Muscle layer of duodenum (tissue), 2 donors: ENCODE data around the gene JAKMIP1.

Experiments used
- H3K27ac ChIP-seq: one replicate; pipeline ENCODE4 v1.7.0; 2013; ENCODE audit warnings: mild to moderate bottlenecking, low read length
- H3K27me3 ChIP-seq: one replicate; pipeline ENCODE4 v1.7.0; 2013; ENCODE audit warnings: low read depth, mild to moderate bottlenecking, control low read depth, low read length
- H3K36me3 ChIP-seq, 2 donors: one replicate each; pipeline ENCODE4 v1.7.0; 2013; ENCODE audit warnings: low read length in 2 of 2, control low read depth in 1 of 2, mild to moderate bottlenecking in 1 of 2; ENCODE audit not compliant: insufficient read depth in 2 of 2, control insufficient read depth in 1 of 2
- H3K4me1 ChIP-seq, 2 donors: one replicate each; pipeline ENCODE4 v1.7.0; 2013; ENCODE audit warnings: low read length in 2 of 2, mild to moderate bottlenecking in 2 of 2, control low read depth in 1 of 2, moderate library complexity in 1 of 2; ENCODE audit not compliant: insufficient read depth in 2 of 2, control insufficient read depth in 1 of 2
- H3K4me3 ChIP-seq, 2 donors: one replicate each; pipeline ENCODE4 v1.7.0; 2013; ENCODE audit warnings: low read length in 2 of 2, low read depth in 1 of 2, mild to moderate bottlenecking in 1 of 2
- H3K9me3 ChIP-seq, 2 donors: one replicate each; pipeline ENCODE4 v1.7.0; 2013; ENCODE audit warnings: low read length in 2 of 2, control low read depth in 1 of 2, mild to moderate bottlenecking in 1 of 2; ENCODE audit not compliant: control insufficient read depth in 1 of 2
- donor health status: healthy.

JAKMIP1 gene

DNA sequence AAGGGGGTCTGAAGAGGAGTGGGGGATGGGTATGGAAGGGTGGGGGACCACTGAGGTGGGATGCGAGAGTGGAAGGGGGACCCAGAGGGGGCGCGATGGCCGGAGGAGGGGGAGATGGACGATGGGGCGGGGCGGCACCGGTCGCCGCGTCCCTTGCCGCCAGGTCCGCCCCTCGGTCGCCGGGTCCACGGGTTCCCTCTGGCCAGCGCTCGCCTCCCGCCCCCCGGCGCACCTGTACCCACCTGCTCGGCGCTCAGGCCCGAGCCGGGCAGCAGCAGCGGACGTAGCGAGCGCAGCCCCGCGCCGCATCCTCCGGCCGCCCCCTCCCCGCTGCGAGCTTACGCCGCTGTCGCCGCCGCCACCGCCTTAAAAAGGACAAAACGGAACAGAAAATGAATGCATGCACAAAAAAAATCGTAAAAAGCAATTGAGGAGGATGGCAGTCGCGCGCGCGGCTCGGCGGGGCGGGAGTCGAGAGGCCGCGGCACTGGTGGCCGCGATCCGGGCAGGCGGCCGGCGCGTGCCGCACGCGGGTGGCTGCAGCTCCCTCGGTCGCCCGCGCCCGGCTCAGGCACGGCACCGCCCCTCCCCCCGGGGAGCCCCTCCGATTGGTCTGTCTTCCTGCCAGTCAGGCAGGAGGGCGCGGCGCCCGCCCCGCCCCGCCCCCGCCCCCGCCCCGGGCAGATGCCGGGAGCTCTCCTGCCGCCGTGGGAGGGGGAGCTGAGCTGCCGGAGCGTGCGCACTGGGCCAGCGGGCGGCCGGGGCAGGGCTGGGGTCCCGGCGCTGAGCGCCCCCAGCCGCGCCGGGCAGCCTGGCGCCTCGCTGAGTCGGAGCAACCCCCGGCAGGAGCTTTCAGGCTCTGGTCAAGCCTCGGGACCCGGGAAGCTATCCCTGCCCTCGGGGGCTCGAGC, at the start of gene JAKMIP1:
TSS of gene JAKMIP1 (minus strand) at position 539 of the 911 bp plus-strand sequence. CDS start 87,699 bp downstream, outside the sequence.
- peak within 1 kb of the TSS in 1 of 2 donors; percentile 73 for H3K4me3 ChIP-seq
- no peaks in the 10 kb centered on the region for H3K36me3 ChIP-seq
- no peak within 1 kb of the TSS for H3K27ac ChIP-seq
- H3K9me3 ChIP-seq, result no peaks in the 10 kb centered on the region
- H3K4me1 ChIP-seq, result peaks cover 0 to 18% of the 10 kb centered on the region in 2 donors
- H3K27me3 ChIP-seq, result peaks cover 23% of the 10 kb centered on the region

DNA sequence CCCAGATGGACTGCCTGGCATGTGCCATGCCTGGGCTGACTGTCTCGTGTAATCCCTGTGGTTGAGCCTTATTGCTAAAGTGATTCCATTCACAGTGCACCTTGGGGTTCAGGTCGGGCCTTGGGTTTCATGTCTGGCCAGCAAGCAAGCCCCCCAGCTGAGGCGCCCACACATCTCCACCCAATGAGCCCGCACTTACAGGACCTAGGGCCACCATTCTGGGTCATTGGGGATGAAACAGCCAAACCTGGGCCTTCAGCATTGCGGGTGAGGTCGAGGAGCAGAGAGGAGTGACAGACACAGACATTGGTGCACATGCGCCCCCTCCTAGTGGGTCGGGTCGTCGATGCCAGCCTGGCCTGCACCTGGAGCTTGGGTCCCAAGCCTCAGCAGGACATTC, 48.0 kb upstream of the JAKMIP1 start:
- Histone ChIP-seq H3K27me3 (peaks cover 14% of the 10 kb centered on the region), H3K9me3 (no peaks in the 10 kb centered on the region), H3K36me3 (no peaks in the 10 kb centered on the region), H3K4me3 (no peak overlapping the region), H3K4me1 (peaks cover 0 to 9% of the 10 kb centered on the region in 2 donors), H3K27ac (no peak overlapping the region)

DNA sequence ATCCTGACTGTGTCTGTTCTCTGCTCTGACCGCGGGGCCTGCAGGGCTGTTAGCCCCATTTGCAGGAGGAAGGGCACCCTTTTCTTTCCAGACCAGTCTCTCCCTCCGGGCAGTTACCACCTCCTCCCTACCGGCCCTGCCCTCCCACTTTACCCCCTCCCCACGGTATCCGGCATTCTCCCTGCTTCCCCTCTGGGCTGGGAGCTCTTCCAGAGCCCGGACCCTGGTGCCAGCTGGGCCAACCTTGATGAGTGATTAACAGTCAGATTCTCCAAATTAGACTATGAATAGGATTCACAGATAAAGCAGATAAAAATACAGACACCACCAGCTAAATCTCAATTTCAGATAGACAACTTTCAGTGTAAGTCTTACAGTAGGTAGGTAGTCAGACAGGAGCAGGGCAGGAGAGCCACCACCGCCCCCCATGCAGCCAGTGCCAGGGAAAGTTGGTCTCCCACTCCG, 45.9 kb upstream of the JAKMIP1 start:
- Histone ChIP-seq H3K9me3 (no peaks in the 10 kb centered on the region), H3K27ac (no peak overlapping the region), H3K4me3 (peak overlapping the region in 1 of 2 donors; percentile 69), H3K36me3 (no peaks in the 10 kb centered on the region), H3K4me1 (peaks cover 0 to 9% of the 10 kb centered on the region in 2 donors), H3K27me3 (peaks cover 14% of the 10 kb centered on the region)

DNA sequence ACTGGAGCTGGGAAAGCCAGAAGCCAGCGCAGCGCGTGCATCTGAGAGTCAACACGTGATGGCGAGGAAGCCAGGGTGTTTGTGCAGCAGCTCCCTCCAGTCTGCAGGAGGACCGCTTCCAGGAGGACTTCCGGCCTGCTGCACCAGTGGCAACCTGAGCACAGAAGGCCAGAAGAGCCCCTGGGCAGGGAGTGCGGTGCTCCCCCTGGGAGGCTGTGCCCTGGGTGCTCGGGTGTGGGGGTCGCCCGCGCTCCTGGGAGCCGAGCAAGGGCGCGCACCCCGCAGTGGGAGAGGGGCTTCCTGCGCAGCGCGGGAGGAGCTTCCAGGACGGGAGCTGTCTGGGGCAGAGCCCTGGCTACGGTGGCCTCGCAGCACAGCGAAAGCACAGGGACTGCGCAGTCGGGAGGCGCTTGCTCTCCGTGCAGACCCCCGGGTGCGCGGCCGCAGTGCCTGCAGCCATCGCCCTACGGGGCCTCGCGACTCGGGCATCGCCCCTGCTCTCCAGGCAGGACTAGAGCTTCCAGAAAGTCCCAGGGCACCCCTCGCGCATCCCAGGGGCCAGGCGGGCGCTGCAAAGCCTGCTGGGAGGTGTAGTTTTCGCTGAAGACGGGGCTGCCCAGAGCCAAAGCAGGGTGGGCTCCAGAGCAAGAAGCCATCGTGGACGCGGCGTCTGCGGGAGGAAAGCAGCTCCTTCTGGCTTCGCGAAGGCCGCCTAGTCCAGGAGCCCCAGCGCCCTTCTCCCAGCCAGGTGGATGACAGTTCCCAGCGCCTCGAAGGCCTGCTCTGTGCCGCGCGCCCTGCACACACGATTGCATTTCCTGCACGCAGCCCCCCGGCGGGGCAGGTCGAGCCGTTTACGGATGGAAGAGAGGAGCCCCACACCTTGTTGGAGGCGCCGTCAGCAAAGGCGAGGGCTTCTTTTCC, 45.2 kb upstream of the JAKMIP1 start:
- Histone ChIP-seq H3K4me3 (peak overlapping the region in 1 of 2 donors; percentile 69), H3K4me1 (peaks cover 0 to 9% of the 10 kb centered on the region in 2 donors), H3K9me3 (no peaks in the 10 kb centered on the region), H3K27ac (no peak overlapping the region), H3K27me3 (peaks cover 14% of the 10 kb centered on the region), H3K36me3 (no peaks in the 10 kb centered on the region)

DNA sequence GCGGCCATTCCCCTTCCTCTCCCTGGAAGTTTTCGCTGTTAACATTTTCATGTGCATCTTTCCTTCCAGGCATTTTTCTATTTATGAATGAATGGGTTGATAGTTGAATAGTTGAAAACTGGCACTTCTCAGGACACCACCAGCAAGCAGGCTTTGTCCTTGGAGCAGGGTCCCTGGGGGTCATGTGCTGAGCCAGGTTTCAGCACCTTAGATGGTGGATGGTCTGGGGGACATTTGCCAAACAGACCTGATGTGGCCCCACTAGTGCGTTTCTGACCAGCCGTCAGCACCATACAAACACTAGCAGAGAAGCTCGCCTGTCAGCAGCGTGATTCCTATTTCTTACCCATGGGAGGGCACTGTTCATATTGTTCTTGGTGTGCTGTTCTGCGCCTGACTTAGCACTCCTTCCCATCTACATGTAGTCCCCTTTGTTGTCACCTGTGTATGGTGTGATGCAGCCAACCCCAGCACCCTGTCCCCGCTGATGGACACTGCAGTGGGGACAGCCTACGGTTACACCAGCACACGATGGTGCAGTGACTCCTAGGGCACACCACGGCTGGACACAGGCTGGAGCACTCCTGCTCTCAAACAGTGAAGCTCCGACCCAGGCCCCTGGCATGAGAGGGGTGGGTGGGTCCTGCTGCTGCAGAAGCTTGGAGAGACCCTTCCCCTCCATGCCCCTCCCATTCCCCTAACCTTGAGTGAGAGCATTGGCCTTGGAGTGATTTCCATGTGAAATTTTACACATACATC, 42.1 kb upstream of the JAKMIP1 start:
- H3K27ac ChIP-seq, result no peak overlapping the region
- peaks cover 0 to 9% of the 10 kb centered on the region in 2 donors for H3K4me1 ChIP-seq
- no peaks in the 10 kb centered on the region for H3K9me3 ChIP-seq
- peaks cover 14% of the 10 kb centered on the region for H3K27me3 ChIP-seq
- no peak overlapping the region for H3K4me3 ChIP-seq
- H3K36me3 ChIP-seq, result no peaks in the 10 kb centered on the region

DNA sequence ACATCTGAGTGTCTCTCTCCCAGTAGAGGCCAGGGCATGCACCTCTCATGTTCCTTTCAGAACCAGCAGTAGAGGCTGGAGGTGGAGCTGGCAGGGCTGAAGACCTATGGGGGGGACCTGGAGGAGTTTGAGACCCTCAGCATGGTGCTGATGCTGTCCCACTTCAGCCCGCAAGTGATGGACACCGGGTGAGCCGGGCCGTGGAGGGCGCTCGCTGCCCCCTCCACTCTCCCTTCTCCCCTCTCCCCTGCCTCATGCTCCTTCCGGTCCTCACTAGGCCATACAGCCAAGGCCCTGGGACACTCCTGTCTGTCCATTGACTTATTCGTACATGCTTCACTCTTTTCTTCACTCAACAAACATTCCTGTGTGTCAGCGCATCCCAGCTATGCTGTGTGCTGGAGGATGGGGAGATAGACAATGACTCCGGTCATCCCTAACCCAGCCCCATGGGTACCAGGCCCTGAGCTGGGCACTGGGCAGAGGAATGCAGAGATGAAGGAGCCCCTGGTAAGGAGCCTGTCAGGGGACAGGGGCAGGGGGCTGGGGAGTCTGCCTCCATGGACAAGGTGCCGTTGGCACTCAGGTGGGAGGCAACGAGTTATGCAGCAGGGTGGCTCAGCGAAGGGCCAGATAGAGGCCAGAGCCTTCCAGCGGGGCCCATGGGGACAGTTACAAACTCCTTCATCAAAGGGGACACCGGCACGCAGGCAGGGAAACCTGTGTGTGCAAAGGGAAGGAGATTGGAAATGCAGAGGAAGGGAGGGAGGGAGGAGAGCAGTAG, 40.9 kb upstream of the JAKMIP1 start:
- peaks cover 9% of the 10 kb centered on the region for H3K27me3 ChIP-seq

DNA sequence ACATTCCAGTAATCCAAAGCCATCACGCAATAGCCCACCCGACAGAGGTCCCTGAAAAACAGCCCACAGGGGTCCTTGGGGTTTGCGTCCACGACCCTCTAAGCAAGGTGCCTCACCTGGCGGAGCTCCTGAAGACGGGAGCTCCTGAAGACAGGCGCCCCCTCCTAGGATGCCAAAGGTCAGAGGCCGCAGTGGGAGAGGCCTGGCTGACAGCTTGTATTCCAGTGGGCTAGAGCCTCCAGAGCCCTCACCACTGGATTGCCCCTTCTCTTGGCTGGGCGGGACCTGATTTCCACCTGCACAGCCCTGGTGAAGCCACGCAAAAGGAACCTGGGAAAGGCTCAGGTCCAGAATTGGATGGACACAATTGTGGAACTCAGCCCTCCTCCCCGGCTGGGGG, 39.6 kb upstream of the JAKMIP1 start:
- Histone ChIP-seq H3K27me3 (peaks cover 6% of the 10 kb centered on the region), H3K9me3 (no peaks in the 10 kb centered on the region), H3K4me1 (no peaks in the 10 kb centered on the region), H3K4me3 (no peak overlapping the region), H3K36me3 (no peaks in the 10 kb centered on the region), H3K27ac (no peak overlapping the region)

More for the DNA sequence above, 40.9 kb upstream of the JAKMIP1 start:
- Histone ChIP-seq H3K9me3 (no peaks in the 10 kb centered on the region), H3K27ac (no peak overlapping the region), H3K4me3 (no peak overlapping the region), H3K4me1 (peaks cover 0 to 9% of the 10 kb centered on the region in 2 donors), H3K36me3 (no peaks in the 10 kb centered on the region)

DNA sequence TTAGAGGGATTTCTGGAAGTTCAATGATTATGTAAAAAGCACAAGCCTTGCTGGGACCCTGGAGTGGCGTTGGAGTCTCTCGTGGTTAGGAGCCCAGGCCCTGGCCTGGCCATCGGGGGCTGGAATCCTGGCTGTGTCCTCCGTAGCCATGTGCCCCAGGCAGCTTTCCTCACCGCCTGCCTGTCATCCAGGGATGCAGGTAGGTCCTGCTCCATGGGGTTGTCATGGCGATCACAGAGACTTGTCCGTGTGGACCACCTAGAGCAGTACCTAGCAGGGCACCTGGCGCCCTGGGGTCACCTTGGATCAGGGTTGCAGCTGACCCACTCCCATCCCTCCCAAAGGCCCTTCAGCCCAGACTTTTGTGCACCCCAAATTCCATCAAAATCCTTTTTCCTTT, 39.1 kb upstream of the JAKMIP1 start:
- Histone ChIP-seq H3K27ac (no peak overlapping the region), H3K27me3 (peaks cover 3% of the 10 kb centered on the region), H3K4me1 (no peaks in the 10 kb centered on the region), H3K4me3 (no peak overlapping the region), H3K9me3 (no peaks in the 10 kb centered on the region), H3K36me3 (no peaks in the 10 kb centered on the region)

DNA sequence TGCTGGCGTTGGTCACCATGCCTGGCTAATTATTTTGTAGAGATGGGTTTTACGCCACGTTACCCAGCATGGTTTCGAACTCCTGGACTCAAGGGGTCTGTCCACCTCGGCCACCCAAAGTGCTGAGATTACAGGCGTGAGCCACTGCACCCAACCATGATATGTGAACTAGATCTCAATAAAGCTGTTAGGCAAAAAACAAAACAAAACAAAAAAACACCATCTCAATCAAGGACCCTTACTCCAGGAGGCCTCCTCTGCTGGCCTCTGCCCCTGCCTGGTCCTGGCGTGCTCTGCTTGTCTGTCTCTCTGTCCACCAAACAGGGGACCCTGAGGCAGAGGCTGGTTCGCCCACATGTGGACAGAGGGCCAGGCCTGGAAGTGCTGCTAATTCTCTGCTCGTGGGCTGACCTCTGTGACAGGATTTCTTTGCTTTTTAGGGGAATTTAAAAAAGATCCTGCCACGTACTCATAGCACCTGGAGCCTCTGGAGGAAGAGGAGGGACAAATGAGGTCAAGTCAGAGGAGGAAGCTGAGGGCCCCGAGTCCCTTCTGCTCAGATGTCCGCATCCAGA, 36.6 kb upstream of the JAKMIP1 start:
- no peak overlapping the region for H3K4me3 ChIP-seq
- H3K4me1 ChIP-seq, result no peaks in the 10 kb centered on the region
- H3K36me3 ChIP-seq, result no peaks in the 10 kb centered on the region
- no peaks in the 10 kb centered on the region for H3K9me3 ChIP-seq
- no peaks in the 10 kb centered on the region for H3K27me3 ChIP-seq
- no peak overlapping the region for H3K27ac ChIP-seq
